Loucy (cell line): ENCODE data around the gene OVCH2.
"Not testable (repeated sequence)": the region's sequence is repeated elsewhere in the genome, so short reads cannot be mapped to it uniquely, and the experiment has no call there.

ENCODE experiments used
- EZH2phosphoT487 ChIP-seq: fragments of 200-600 bp; IDR thresholded peaks from 2 replicates; pipeline ENCODE4 v1.6.1; 2018; ENCODE audit warnings: antibody characterized with exemption, mild to moderate bottlenecking, moderate library complexity, borderline replicate concordance
- TF ChIP-seq, protein P1 (sequence below): fragments of 200-600 bp; sonication (generic); conservative IDR thresholded peaks from 2 replicates; pipeline ENCODE4 v1.5.1; 2014; ENCODE audit warnings: mild to moderate bottlenecking, antibody characterized with exemption, low read length

DNA sequence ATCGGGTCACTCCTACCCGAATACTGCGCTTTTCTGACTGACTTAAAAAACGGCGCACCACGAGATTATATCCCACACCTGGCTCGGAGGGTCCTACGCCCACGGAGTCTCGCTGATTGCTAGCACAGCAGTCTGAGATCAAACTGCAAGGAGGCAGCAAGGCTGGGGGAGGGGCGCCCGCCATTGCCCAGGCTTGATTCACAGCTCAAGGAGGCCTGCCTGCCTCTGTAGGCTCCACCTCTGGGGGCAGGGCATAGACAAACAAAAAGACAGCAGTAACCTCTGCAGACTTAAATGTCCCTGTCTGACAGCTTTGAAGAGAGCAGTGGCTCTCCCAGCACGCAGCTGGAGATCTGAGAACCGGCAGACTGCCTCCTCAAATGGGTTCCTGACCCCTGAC, 28.5 kb upstream of the OVCH2 start:
- TF ChIP-seq, protein P1, sequence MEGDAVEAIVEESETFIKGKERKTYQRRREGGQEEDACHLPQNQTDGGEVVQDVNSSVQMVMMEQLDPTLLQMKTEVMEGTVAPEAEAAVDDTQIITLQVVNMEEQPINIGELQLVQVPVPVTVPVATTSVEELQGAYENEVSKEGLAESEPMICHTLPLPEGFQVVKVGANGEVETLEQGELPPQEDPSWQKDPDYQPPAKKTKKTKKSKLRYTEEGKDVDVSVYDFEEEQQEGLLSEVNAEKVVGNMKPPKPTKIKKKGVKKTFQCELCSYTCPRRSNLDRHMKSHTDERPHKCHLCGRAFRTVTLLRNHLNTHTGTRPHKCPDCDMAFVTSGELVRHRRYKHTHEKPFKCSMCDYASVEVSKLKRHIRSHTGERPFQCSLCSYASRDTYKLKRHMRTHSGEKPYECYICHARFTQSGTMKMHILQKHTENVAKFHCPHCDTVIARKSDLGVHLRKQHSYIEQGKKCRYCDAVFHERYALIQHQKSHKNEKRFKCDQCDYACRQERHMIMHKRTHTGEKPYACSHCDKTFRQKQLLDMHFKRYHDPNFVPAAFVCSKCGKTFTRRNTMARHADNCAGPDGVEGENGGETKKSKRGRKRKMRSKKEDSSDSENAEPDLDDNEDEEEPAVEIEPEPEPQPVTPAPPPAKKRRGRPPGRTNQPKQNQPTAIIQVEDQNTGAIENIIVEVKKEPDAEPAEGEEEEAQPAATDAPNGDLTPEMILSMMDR, result not testable (repeated sequence)
- not testable (repeated sequence) for TF ChIP-seq EZH2phosphoT487
